ENCODE data around the gene ADPRS. TPM values are rescaled to one million over a fixed set of nuclear protein-coding genes. Genes with fewer than 3 reads are reported as not detected.

Gene ADPRS
- total and polyA plus RNA-seq, 9 of the 15 experiments (the other 6 are each of a cell fraction or from before 2014, with no cell fraction given): 5.9 to 40.0 (median 27.4) TPM

DNA sequence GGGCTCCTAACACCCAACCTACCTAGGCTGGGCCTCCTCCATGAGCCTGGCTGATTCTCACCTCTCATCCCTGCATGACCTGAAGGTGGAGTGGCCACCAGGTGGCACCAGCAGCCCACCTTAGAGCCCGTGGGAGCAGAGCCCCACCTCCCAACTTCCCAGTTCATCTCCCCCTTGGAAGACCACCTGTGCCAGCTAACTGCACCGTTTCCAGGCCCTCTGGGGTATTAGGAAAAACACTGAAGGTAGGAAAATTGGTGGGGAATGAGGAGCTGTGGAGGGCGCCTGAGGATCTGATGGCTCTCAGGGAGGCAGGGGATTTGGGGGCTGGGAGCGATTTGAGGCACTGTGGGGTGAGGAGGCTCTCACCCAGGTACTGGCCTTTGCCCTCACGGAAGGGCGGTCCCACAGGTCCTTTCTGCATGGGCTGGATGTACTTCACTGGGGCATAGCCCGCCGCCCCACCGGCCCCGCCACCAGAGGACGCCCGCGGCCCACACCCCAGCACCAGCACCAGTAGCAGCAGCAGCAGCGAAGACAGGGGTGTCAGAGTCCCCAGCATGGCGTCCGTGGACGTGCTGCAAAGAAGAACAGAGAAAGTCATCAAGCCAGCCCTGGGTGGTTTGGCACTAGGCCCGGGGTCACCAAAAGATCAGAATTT lies 11.1 kb downstream of the ADPRS start (continued):
- TF ChIP-seq SRF (CRISPR knock-in tag; IDR thresholded peaks at IDR 0.05) (peak in 1 of 2 experiments; percentile 21; a peak in 1 of 4 replicates), ZNF217 (CRISPR knock-in tag; IDR thresholded peaks at IDR 0.05) (no peak), IFI16 (CRISPR knock-in tag; IDR thresholded peaks at IDR 0.05) (no peak), TRIM24 (IDR thresholded peaks at IDR 0.05) (peak in 1 of 2 experiments; percentile 37; a peak in 1 of 4 replicates), ZNF695 (CRISPR knock-in tag; IDR thresholded peaks at IDR 0.05) (no peak), NR2C2 (CRISPR knock-in tag; IDR thresholded peaks at IDR 0.05) (peak; percentile 65; the same call in 1 of the 2 replicates), NR2C2 (tag; IDR thresholded peaks at IDR 0.05) (peak; percentile 57; the same call in 1 of the 2 replicates), STAT5A (IDR thresholded peaks at IDR 0.05; ENCODE audit: borderline replicate concordance, low read length) (no peak), ZNF696 (CRISPR knock-in tag; conservative IDR thresholded peaks at IDR 0.05) (no peak), RBM15 (IDR thresholded peaks at IDR 0.05; ENCODE audit: insufficient read depth, low read length) (no peak), ZNF584 (CRISPR knock-in tag; IDR thresholded peaks at IDR 0.05; ENCODE audit: low read depth) (no peak), CREM (IDR thresholded peaks at IDR 0.05; ENCODE audit: low read depth) (peak; percentile 8; the same call in 1 of the 2 replicates), MCM5 (IDR thresholded peaks at IDR 0.05; ENCODE audit: low read depth) (no peak), ZNF507 (tag; conservative IDR thresholded peaks at IDR 0.05) (no peak), ZNF232 (CRISPR knock-in tag; IDR thresholded peaks at IDR 0.05) (no peak), COPS2 (conservative IDR thresholded peaks at IDR 0.05) (no peak), ETV1 (tag; conservative IDR thresholded peaks at IDR 0.05; ENCODE audit: low read depth) (no peak), DIDO1 (tag; IDR thresholded peaks at IDR 0.05; ENCODE audit: low read depth) (no peak), ZFX (CRISPR knock-in tag; IDR thresholded peaks at IDR 0.05) (no peak), CTBP1 (IDR thresholded peaks at IDR 0.05; ENCODE audit: borderline replicate concordance) (peak; percentile 88), CHD4 (IDR thresholded peaks at IDR 0.05; ENCODE audit: insufficient read depth, insufficient replicate concordance, low read depth, low read length, poor library complexity, severe bottlenecking) (no peak)
- TF ChIP-seq, protein P1, sequence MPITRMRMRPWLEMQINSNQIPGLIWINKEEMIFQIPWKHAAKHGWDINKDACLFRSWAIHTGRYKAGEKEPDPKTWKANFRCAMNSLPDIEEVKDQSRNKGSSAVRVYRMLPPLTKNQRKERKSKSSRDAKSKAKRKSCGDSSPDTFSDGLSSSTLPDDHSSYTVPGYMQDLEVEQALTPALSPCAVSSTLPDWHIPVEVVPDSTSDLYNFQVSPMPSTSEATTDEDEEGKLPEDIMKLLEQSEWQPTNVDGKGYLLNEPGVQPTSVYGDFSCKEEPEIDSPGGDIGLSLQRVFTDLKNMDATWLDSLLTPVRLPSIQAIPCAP (CRISPR knock-in tag; IDR thresholded peaks at IDR 0.05; ENCODE audit: borderline replicate concordance): no peak
- TF ChIP-seq, protein P2, sequence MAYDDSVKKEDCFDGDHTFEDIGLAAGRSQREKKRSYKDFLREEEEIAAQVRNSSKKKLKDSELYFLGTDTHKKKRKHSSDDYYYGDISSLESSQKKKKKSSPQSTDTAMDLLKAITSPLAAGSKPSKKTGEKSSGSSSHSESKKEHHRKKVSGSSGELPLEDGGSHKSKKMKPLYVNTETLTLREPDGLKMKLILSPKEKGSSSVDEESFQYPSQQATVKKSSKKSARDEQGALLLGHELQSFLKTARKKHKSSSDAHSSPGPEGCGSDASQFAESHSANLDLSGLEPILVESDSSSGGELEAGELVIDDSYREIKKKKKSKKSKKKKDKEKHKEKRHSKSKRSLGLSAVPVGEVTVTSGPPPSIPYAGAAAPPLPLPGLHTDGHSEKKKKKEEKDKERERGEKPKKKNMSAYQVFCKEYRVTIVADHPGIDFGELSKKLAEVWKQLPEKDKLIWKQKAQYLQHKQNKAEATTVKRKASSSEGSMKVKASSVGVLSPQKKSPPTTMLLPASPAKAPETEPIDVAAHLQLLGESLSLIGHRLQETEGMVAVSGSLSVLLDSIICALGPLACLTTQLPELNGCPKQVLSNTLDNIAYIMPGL (CRISPR knock-in tag; IDR thresholded peaks at IDR 0.05): no peak
